ENCODE results near the gene CLN6.

The CLN6 gene

GRCh38 chr15:68157074-68157473 lies 72.5 kb downstream of the CLN6 start:
- no peak overlapping the region for H3K4me3 ChIP-seq (ENCODE audit: low read depth, low read length)
- TF ChIP-seq MAX (IDR thresholded peaks at IDR 0.05; ENCODE audit: low read depth, low read length) (no peak), MYC (IDR thresholded peaks at IDR 0.05; ENCODE audit: low read depth, low read length) (no peak), POLR2A (IDR thresholded peaks at IDR 0.05; ENCODE audit: extremely low read depth, insufficient read length) (no peak), CTCF (IDR thresholded peaks at IDR 0.05; ENCODE audit: low read depth, low read length) (no peak)
- no peak for DNase-seq (ENCODE audit: low read depth)
